Renal pelvis (tissue), 4 donors: ENCODE measurements around the gene DLEC1. TPM values are rescaled to one million over a fixed set of nuclear protein-coding genes. Genes with fewer than 3 reads are reported as not detected.

Experiments used
- DNase-seq: peaks from one replicate; pipeline ENCODE4 v3.0.0-alpha.2; 2013
- polyA plus RNA-seq, 3 donors: library from polyadenylated mRNA; unstranded; fragments of 120-200 nt; gene quantifications; one replicate each; pipeline ENCODE4 v1.2.1, GENCODE V29; 2013; ENCODE audit not compliant: insufficient read length in 3 of 3

Gene DLEC1
- polyA plus RNA-seq, 3 donors, result 0.56 to 1.6 (median 1.5) TPM

- DNase-seq, result no peak
These were observed 66.5 kb downstream of the DLEC1 start for GRCh38 chr3:38105525-38105924.

- no peak for DNase-seq
These were observed 69.1 kb downstream of the DLEC1 start for GRCh38 chr3:38107911-38108648.

- no peak for DNase-seq
These were observed 69.9 kb downstream of the DLEC1 start for GRCh38 chr3:38108649-38109579.

- no peak for DNase-seq
These were observed 70.7 kb downstream of the DLEC1 start for GRCh38 chr3:38109580-38110313.

- DNase-seq, result no peak
These were observed 71.5 kb downstream of the DLEC1 start for GRCh38 chr3:38110314-38111050.

GRCh38 chr3:38111201-38111600, 72.2 kb downstream of the DLEC1 start:
- DNase-seq, result no peak

- no peak for DNase-seq
These were observed 72.8 kb downstream of the DLEC1 start for GRCh38 chr3:38111696-38112377.

GRCh38 chr3:38112378-38112761, 73.4 kb downstream of the DLEC1 start:
- no peak for DNase-seq

- DNase-seq, result no peak
These were observed 75.3 kb downstream of the DLEC1 start for GRCh38 chr3:38114052-38114874.

GRCh38 chr3:38114875-38115644, 76.1 kb downstream of the DLEC1 start:
- no peak for DNase-seq

GRCh38 chr3:38115645-38116427, 76.8 kb downstream of the DLEC1 start:
- DNase-seq, result no peak

GRCh38 chr3:38116471-38117162, 77.6 kb downstream of the DLEC1 start:
- no peak for DNase-seq

- DNase-seq, result no peak
These were observed 78.2 kb downstream of the DLEC1 start for GRCh38 chr3:38117163-38117716.

GRCh38 chr3:38117748-38118420, 78.9 kb downstream of the DLEC1 start:
- DNase-seq, result no peak

GRCh38 chr3:38118421-38119247, 79.6 kb downstream of the DLEC1 start:
- DNase-seq, result no peak

GRCh38 chr3:38119248-38119544, 80.2 kb downstream of the DLEC1 start:
- DNase-seq, result no peak
